ENCODE results near the gene LIX1.
"Not testable (repeated sequence)": the region's sequence is repeated elsewhere in the genome, so short reads cannot be mapped to it uniquely, and the experiment has no call there.

Gene LIX1

DNA sequence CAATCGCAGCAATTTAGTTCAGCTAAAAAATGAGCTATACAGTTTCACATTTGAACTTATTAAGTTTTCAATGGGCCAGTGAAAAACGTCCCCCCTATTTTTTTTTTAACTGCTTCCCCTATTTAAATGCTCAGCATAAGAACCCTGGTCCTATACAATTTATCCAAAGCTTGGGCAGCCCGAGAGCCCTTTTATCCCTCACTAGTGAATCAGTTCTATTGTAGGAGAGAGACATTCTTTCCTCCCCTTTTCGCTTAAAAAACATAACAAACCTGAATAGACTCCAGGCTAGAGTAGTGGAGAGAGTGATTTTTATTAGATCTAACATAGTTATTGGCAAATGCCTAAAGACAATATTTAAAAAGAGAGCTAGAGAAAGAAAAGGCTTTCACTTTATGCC is 1.4 kb downstream of the LIX1 start:
- H3K4me3 ChIP-seq (ENCODE audit: low read depth in 1 of 2, low read length in 2 of 2) = no peak overlapping the region

GRCh38 chr5:97140250-97140649 is 2.2 kb downstream of the LIX1 start:
- not testable (repeated sequence) for H3K4me1 ChIP-seq (ENCODE audit: insufficient read depth, low read length); H3K27me3 ChIP-seq (ENCODE audit: control insufficient read depth in 1 of 2, insufficient read depth in 2 of 2, low read length in 2 of 2); H3K4me3 ChIP-seq (ENCODE audit: low read depth in 1 of 2, low read length in 2 of 2); H3K36me3 ChIP-seq (ENCODE audit: insufficient read depth, low read length); H3K9ac ChIP-seq (ENCODE audit: low read length); H3K27ac ChIP-seq (ENCODE audit: low read depth, low read length); H3K9me3 ChIP-seq (ENCODE audit: low read length)

More for the DNA sequence above, 1.4 kb downstream of the LIX1 start:
- no peaks in the 10 kb centered on the region for H3K9me3 ChIP-seq (ENCODE audit: low read length)
- H3K36me3 ChIP-seq (ENCODE audit: insufficient read depth, low read length) = no peaks in the 10 kb centered on the region
- H3K4me1 ChIP-seq (ENCODE audit: insufficient read depth, low read length) = no peaks in the 10 kb centered on the region
- H3K27me3 ChIP-seq (ENCODE audit: control insufficient read depth in 1 of 2, insufficient read depth in 2 of 2, low read length in 2 of 2) = no peaks in the 10 kb centered on the region
- H3K27ac ChIP-seq (ENCODE audit: low read depth, low read length) = no peak overlapping the region
- H3K9ac ChIP-seq (ENCODE audit: low read length) = no peak overlapping the region

- no peaks in the 10 kb centered on the region for H3K36me3 ChIP-seq (ENCODE audit: insufficient read depth, low read length)
- H3K9ac ChIP-seq (ENCODE audit: low read length) = no peak overlapping the region
- peaks cover 2% of the 10 kb centered on the region for H3K4me1 ChIP-seq (ENCODE audit: insufficient read depth, low read length)
- H3K27me3 ChIP-seq (ENCODE audit: control insufficient read depth in 1 of 2, insufficient read depth in 2 of 2, low read length in 2 of 2) = no peaks in the 10 kb centered on the region
- H3K9me3 ChIP-seq (ENCODE audit: low read length) = no peaks in the 10 kb centered on the region
- H3K27ac ChIP-seq (ENCODE audit: low read depth, low read length) = no peak overlapping the region
- no peak overlapping the region for H3K4me3 ChIP-seq (ENCODE audit: low read depth in 1 of 2, low read length in 2 of 2)
Measured at GRCh38 chr5:97136475-97136874, 5.9 kb downstream of the LIX1 start.

GRCh38 chr5:97135868-97136267 is 6.5 kb downstream of the LIX1 start:
- no peaks in the 10 kb centered on the region for H3K9me3 ChIP-seq (ENCODE audit: low read length)
- H3K27me3 ChIP-seq (ENCODE audit: control insufficient read depth in 1 of 2, insufficient read depth in 2 of 2, low read length in 2 of 2) = no peaks in the 10 kb centered on the region
- H3K4me1 ChIP-seq (ENCODE audit: insufficient read depth, low read length) = peaks cover 8% of the 10 kb centered on the region
- H3K4me3 ChIP-seq (ENCODE audit: low read depth in 1 of 2, low read length in 2 of 2) = no peak overlapping the region
- no peak overlapping the region for H3K9ac ChIP-seq (ENCODE audit: low read length)
- no peaks in the 10 kb centered on the region for H3K36me3 ChIP-seq (ENCODE audit: insufficient read depth, low read length)
- no peak overlapping the region for H3K27ac ChIP-seq (ENCODE audit: low read depth, low read length)

DNA sequence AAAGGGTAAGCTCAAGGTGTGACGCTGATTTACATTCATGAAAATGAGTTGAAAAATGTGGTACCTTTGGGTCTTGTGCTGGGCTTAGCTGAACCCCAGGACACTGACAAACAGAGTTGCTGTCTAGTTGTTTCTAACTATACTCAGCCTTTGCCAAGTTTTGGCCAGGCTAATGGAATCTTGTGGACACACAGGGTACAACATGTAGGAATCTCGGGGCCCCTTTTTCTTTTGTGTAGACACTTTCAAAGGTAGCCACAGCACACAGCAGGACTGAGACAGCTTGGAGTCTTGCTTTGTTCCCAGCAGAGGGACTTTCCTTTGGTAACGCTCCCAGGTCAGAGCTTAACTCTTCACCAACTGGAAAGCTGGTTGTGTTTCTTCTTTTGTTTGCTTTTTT is 7.8 kb downstream of the LIX1 start:
- Histone ChIP-seq H3K4me1 (ENCODE audit: insufficient read depth, low read length) (peaks cover 8% of the 10 kb centered on the region), H3K36me3 (ENCODE audit: insufficient read depth, low read length) (no peaks in the 10 kb centered on the region), H3K27me3 (ENCODE audit: control insufficient read depth in 1 of 2, insufficient read depth in 2 of 2, low read length in 2 of 2) (no peaks in the 10 kb centered on the region), H3K4me3 (ENCODE audit: low read depth in 1 of 2, low read length in 2 of 2) (no peak overlapping the region), H3K9ac (ENCODE audit: low read length) (no peak overlapping the region), H3K27ac (ENCODE audit: low read depth, low read length) (no peak overlapping the region), H3K9me3 (ENCODE audit: low read length) (no peaks in the 10 kb centered on the region)

- Histone ChIP-seq H3K4me3 (ENCODE audit: low read depth in 1 of 2, low read length in 2 of 2) (no peak overlapping the region), H3K9me3 (ENCODE audit: low read length) (no peaks in the 10 kb centered on the region), H3K36me3 (ENCODE audit: insufficient read depth, low read length) (no peaks in the 10 kb centered on the region), H3K27me3 (ENCODE audit: control insufficient read depth in 1 of 2, insufficient read depth in 2 of 2, low read length in 2 of 2) (no peaks in the 10 kb centered on the region), H3K4me1 (ENCODE audit: insufficient read depth, low read length) (peaks cover 8% of the 10 kb centered on the region), H3K27ac (ENCODE audit: low read depth, low read length) (no peak overlapping the region), H3K9ac (ENCODE audit: low read length) (no peak overlapping the region)
Measured at GRCh38 chr5:97133101-97133500, 9.3 kb downstream of the LIX1 start.

- no peaks in the 10 kb centered on the region for H3K27me3 ChIP-seq (ENCODE audit: control insufficient read depth in 1 of 2, insufficient read depth in 2 of 2, low read length in 2 of 2)
- H3K27ac ChIP-seq (ENCODE audit: low read depth, low read length) = no peak overlapping the region
- H3K9me3 ChIP-seq (ENCODE audit: low read length) = no peaks in the 10 kb centered on the region
- no peaks in the 10 kb centered on the region for H3K36me3 ChIP-seq (ENCODE audit: insufficient read depth, low read length)
- H3K4me1 ChIP-seq (ENCODE audit: insufficient read depth, low read length) = peaks cover 8% of the 10 kb centered on the region
- no peak overlapping the region for H3K9ac ChIP-seq (ENCODE audit: low read length)
- no peak overlapping the region for H3K4me3 ChIP-seq (ENCODE audit: low read depth in 1 of 2, low read length in 2 of 2)
Measured at GRCh38 chr5:97131921-97132320, 10.5 kb downstream of the LIX1 start.

DNA sequence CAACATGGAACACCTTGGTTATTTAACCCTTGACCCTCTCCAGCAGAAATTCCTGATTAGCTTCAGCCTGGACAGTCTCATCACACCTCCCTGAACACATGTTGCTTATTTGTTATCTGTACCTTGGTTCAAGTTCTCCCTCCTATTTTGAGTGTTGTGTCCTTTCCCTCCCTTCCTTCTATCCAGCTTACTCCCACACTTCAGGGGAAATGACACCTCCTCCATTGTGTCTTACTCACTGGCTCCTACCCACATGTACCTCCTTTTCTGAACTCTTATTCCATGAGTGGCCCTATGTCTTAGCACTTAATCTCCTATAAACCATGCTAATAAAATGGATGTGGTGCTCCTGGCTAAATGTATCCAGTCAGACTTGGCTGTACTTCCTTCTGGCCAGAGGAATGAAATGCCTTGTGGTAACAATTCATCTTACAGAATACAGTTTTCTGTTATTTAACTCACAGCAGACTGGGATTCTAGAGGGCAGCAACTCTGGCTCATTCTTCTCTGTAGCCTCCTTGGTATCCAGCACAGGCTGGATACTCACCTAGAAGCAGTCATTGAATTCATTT is 11.2 kb downstream of the LIX1 start:
- H3K27ac ChIP-seq (ENCODE audit: low read depth, low read length) = no peak overlapping the region
- no peaks in the 10 kb centered on the region for H3K9me3 ChIP-seq (ENCODE audit: low read length)
- no peak overlapping the region for H3K9ac ChIP-seq (ENCODE audit: low read length)
- no peaks in the 10 kb centered on the region for H3K27me3 ChIP-seq (ENCODE audit: control insufficient read depth in 1 of 2, insufficient read depth in 2 of 2, low read length in 2 of 2)
- H3K4me1 ChIP-seq (ENCODE audit: insufficient read depth, low read length) = peaks cover 8% of the 10 kb centered on the region
- no peaks in the 10 kb centered on the region for H3K36me3 ChIP-seq (ENCODE audit: insufficient read depth, low read length)
- H3K4me3 ChIP-seq (ENCODE audit: low read depth in 1 of 2, low read length in 2 of 2) = no peak overlapping the region

GRCh38 chr5:97127727-97128126 is 14.7 kb downstream of the LIX1 start:
- Histone ChIP-seq H3K9me3 (ENCODE audit: low read length) (no peaks in the 10 kb centered on the region), H3K36me3 (ENCODE audit: insufficient read depth, low read length) (no peaks in the 10 kb centered on the region), H3K4me3 (ENCODE audit: low read depth in 1 of 2, low read length in 2 of 2) (no peak overlapping the region), H3K27me3 (ENCODE audit: control insufficient read depth in 1 of 2, insufficient read depth in 2 of 2, low read length in 2 of 2) (no peaks in the 10 kb centered on the region), H3K27ac (ENCODE audit: low read depth, low read length) (no peak overlapping the region), H3K9ac (ENCODE audit: low read length) (no peak overlapping the region), H3K4me1 (ENCODE audit: insufficient read depth, low read length) (peaks cover 8% of the 10 kb centered on the region)

DNA sequence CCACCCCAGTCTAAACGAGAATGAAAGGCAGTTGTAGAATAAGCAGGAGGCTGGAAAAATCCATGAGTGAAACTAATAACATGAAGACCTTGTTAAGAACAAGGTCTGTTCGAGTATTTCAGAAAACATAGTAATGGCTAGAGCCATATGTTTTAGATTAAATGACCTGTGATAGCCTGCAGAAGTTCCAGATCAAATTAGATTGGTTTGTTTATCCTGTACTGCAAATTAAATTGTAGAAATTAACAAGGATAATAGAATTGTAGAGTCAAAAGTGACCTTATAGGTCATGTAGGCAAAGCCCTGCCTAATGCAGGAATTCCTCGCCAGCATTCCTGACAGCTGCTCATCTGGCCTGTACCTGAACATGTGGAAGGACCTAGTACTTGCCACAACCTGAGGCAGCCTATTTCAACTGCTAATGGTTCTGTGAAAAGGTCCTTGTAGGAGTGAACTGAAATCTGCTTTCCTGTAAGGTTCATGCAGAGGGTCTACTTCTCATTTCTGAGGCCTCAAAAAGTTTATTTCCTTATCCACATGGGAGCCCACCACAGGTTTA is 17.2 kb downstream of the LIX1 start:
- no peaks in the 10 kb centered on the region for H3K9me3 ChIP-seq (ENCODE audit: low read length)
- no peak overlapping the region for H3K4me3 ChIP-seq (ENCODE audit: low read depth in 1 of 2, low read length in 2 of 2)
- no peak overlapping the region for H3K27ac ChIP-seq (ENCODE audit: low read depth, low read length)
- no peaks in the 10 kb centered on the region for H3K36me3 ChIP-seq (ENCODE audit: insufficient read depth, low read length)
- H3K4me1 ChIP-seq (ENCODE audit: insufficient read depth, low read length) = no peaks in the 10 kb centered on the region
- no peak overlapping the region for H3K9ac ChIP-seq (ENCODE audit: low read length)
- H3K27me3 ChIP-seq (ENCODE audit: control insufficient read depth in 1 of 2, insufficient read depth in 2 of 2, low read length in 2 of 2) = no peaks in the 10 kb centered on the region

DNA sequence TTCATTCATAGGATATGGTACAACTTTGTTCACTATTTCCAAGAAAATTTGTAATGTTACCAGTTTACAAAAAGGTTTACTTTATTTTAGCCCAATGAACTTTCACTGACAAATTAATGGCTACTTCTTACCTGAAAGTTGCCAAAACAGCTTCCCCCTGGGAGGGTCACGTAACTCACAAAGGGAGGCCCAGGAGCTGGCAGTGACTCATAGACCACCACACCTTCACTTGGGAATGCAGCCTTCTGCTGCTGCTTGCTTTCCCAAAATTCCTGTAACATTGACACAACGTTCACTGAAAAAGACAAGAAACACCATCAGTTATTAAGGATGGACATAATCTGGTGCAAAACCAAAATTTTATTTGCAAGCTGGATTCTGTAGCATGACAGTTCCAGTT is 18.1 kb downstream of the LIX1 start:
- H3K4me3 ChIP-seq (ENCODE audit: low read depth in 1 of 2, low read length in 2 of 2) = no peak overlapping the region
- no peaks in the 10 kb centered on the region for H3K4me1 ChIP-seq (ENCODE audit: insufficient read depth, low read length)
- H3K9me3 ChIP-seq (ENCODE audit: low read length) = no peaks in the 10 kb centered on the region
- H3K9ac ChIP-seq (ENCODE audit: low read length) = no peak overlapping the region
- no peaks in the 10 kb centered on the region for H3K27me3 ChIP-seq (ENCODE audit: control insufficient read depth in 1 of 2, insufficient read depth in 2 of 2, low read length in 2 of 2)
- no peak overlapping the region for H3K27ac ChIP-seq (ENCODE audit: low read depth, low read length)
- H3K36me3 ChIP-seq (ENCODE audit: insufficient read depth, low read length) = no peaks in the 10 kb centered on the region

GRCh38 chr5:97121848-97122247 is 20.6 kb downstream of the LIX1 start:
- H3K9me3 ChIP-seq (ENCODE audit: low read length) = no peaks in the 10 kb centered on the region

More at GRCh38 chr5:97121848-97122247, 20.6 kb downstream of the LIX1 start:
- Histone ChIP-seq H3K4me1 (ENCODE audit: insufficient read depth, low read length) (no peaks in the 10 kb centered on the region), H3K4me3 (ENCODE audit: low read depth in 1 of 2, low read length in 2 of 2) (no peak overlapping the region), H3K36me3 (ENCODE audit: insufficient read depth, low read length) (no peaks in the 10 kb centered on the region), H3K9ac (ENCODE audit: low read length) (no peak overlapping the region), H3K27me3 (ENCODE audit: control insufficient read depth in 1 of 2, insufficient read depth in 2 of 2, low read length in 2 of 2) (no peaks in the 10 kb centered on the region), H3K27ac (ENCODE audit: low read depth, low read length) (no peak overlapping the region)

All from muscle layer of colon (tissue), 2 donors.